ENCODE measurements around the gene SULT2B1.

The SULT2B1 gene

DNA sequence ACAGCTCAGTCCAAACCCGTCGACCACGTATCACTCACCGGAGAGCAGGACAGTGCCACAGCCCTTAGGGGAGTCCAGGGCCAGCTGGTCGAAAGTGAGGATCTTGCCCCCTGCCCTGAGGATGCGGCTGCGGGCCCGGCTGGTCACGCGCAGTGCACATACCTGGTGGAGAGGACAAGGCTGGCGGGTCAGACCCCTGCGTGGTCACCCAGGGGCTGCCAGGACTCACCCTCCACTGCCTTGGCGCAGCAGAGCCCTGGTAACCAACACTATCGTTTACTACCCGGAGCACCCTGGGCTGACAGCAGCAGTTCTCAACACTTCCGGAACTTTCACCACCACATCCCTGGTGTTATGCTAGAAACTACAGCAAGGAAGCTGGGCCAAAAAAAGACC, 64.1 kb downstream of the SULT2B1 start:
- no peak overlapping the region for H3K4me3 ChIP-seq (ENCODE audit: low read length)
- DNase-seq (ENCODE audit: low read depth) = no peak
- TF ChIP-seq, protein P1, sequence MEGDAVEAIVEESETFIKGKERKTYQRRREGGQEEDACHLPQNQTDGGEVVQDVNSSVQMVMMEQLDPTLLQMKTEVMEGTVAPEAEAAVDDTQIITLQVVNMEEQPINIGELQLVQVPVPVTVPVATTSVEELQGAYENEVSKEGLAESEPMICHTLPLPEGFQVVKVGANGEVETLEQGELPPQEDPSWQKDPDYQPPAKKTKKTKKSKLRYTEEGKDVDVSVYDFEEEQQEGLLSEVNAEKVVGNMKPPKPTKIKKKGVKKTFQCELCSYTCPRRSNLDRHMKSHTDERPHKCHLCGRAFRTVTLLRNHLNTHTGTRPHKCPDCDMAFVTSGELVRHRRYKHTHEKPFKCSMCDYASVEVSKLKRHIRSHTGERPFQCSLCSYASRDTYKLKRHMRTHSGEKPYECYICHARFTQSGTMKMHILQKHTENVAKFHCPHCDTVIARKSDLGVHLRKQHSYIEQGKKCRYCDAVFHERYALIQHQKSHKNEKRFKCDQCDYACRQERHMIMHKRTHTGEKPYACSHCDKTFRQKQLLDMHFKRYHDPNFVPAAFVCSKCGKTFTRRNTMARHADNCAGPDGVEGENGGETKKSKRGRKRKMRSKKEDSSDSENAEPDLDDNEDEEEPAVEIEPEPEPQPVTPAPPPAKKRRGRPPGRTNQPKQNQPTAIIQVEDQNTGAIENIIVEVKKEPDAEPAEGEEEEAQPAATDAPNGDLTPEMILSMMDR (conservative IDR thresholded peaks at IDR 0.05; ENCODE audit: low read length) = no peak

- H3K4me3 ChIP-seq (ENCODE audit: low read length) = no peak overlapping the region; the same call in 1 of the 2 replicates
- DNase-seq (ENCODE audit: low read depth) = no peak
Measured at GRCh38 chr19:48616491-48617056, 64.6 kb downstream of the SULT2B1 start.

DNA sequence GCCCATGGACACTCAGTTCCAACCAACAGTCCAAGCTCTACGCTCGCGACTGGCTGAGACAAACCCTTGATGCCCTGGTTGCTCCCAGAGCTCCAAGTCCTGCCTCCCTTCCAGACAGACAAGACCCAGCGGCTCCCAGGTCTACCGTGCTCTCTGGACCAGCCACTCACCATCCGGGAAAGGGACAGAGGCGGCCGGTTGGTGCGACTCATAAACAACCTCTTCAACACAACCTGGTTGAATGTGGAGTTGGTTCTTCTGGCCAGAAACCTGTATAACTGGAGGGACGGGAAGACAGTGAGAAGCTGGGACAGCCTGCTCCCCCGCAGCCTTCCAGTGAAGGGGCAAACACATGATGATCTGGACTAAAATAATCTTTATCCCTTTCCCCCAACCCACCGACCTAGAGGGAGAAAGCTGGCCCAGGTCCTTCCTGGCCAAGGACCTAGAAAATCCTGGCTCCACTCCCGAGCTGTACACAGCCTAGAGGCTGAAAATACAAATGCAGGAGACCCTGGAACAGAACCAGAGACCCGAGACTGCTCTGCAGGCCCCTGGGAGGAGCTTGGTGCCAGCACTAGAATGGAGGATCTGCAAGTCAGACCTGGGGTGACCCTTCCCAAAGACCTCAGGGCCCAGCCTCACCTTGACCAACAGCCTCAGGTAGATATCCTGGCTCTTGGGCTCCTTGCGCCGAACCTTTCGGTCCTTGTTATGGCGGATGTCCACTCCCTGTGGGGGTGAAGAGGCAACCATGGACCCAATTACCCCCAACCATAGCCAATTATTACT, 65.4 kb downstream of the SULT2B1 start:
- H3K4me3 ChIP-seq (ENCODE audit: low read length) = peak overlapping the region; percentile 98
- no peak for DNase-seq (ENCODE audit: low read depth)
- TF ChIP-seq, protein P1 (conservative IDR thresholded peaks at IDR 0.05; ENCODE audit: low read length) = no peak; the same call in 1 of the 2 replicates

More at GRCh38 chr19:48616491-48617056, 64.6 kb downstream of the SULT2B1 start:
- TF ChIP-seq, protein P1 (conservative IDR thresholded peaks at IDR 0.05; ENCODE audit: low read length) = no peak

GRCh38 chr19:48618278-48618915, 66.4 kb downstream of the SULT2B1 start:
- DNase-seq (ENCODE audit: low read depth) = no peak
- TF ChIP-seq, protein P1 (conservative IDR thresholded peaks at IDR 0.05; ENCODE audit: low read length) = no peak
- H3K4me3 ChIP-seq (ENCODE audit: low read length) = peak overlapping the region; percentile 98

DNA sequence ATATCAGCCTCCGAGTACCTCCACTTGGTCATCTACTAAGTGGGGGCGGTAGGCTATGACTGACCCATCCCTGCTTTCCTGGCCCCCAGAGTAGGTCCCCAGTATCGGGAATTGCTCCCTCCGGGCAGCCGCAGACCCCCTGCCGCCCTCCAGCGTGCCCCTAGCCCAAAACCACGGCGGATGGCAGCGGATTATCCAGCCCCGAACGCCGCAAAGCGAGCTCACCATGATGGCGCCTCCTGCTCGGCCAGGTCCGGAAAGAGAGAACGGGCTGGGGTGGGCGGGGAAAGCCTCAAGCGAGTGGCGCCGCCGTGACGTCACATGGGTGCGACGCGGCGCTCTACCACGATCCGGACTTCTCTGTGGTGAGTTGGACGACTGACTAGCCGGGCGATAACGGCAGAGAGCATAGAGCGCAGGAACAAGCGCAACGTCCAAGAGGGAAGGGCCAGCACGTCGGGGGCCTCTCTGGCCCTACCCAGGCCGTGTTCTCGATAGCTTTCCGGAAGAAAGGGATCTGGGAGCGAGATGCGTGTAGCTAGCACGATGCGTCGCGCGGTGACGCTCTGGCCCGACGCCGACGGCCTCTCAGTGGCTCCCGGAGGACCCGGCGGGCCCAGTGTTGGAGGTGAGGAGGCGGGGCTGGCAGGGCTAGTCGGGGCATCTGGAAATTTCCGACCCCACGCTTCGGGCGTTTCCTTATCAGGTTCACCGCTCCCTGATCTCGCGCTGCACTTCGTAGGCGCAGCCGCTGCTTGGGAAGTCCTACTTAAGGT, 67.1 kb downstream of the SULT2B1 start, which contains the start of the genes RPL18 and SPHK2:
Gene RPL18, minus strand, starts transcription at position 263 of the 776 bp plus-strand sequence. Its CDS starts 35 bp downstream, at position 228.
Gene SPHK2, plus strand, starts transcription at position 591 of the 776 bp plus-strand sequence. CDS start 1,009 bp downstream, outside the sequence.
- peak; percentile 100 for DNase-seq (ENCODE audit: low read depth)
- TF ChIP-seq, protein P1 (conservative IDR thresholded peaks at IDR 0.05; ENCODE audit: low read length) = no peak
- peak within 1 kb of the TSS; percentile 98 for H3K4me3 ChIP-seq (ENCODE audit: low read length)

- TF ChIP-seq, protein P1 (conservative IDR thresholded peaks at IDR 0.05; ENCODE audit: low read length) = no peak; the same call in 1 of the 2 replicates
- peak overlapping the region; percentile 92 for H3K4me3 ChIP-seq (ENCODE audit: low read length)
- peak; percentile 53 for DNase-seq (ENCODE audit: low read depth)
Measured at GRCh38 chr19:48619692-48620585, 68.0 kb downstream of the SULT2B1 start.
